WTC11 (cell line): ENCODE data around the gene DDX55. TPM values are rescaled to one million over a fixed set of nuclear protein-coding genes. Genes with fewer than 3 reads are reported as not detected.

Experiments used
- ATAC-seq: fragments of 200-7000 bp; cut with Tn5 transposase; 2 replicates; pipeline ENCODE4 v1.10.0; 2021; ENCODE audit warnings: mild to moderate bottlenecking, moderate library complexity
- CTCF ChIA-PET: fragments of 300-600 bp; sonication (Branson Sonifier 250); formaldehyde crosslinking; loops from one replicate; lab custom pipeline; 2021; ENCODE audit warnings: antibody characterized with exemption; lab: Charles Lee
- POLR2A ChIA-PET: fragments of 350-600 bp; sonication (Branson Sonifier 250); formaldehyde crosslinking; loops from one replicate; lab custom pipeline; 2021; ENCODE audit warnings: antibody characterized with exemption; lab: Charles Lee
- DNase-seq: peaks from one replicate; pipeline ENCODE4 v3.0.0; 2021; ENCODE audit warnings: low spot score
- H3K27ac Mint-ChIP-seq: 2 replicates; pipeline ENCODE4 v1.8.0; 2021; ENCODE audit warnings: mixed read lengths
- H3K27me3 Mint-ChIP-seq: 2 replicates; pipeline ENCODE4 v1.8.0; 2021; ENCODE audit warnings: low read depth, mild to moderate bottlenecking, moderate library complexity, mixed read lengths
- H3K36me3 Mint-ChIP-seq: 2 replicates; pipeline ENCODE4 v1.8.0; 2021; ENCODE audit warnings: mixed read lengths
- H3K4me1 Mint-ChIP-seq: 2 replicates; pipeline ENCODE4 v1.8.0; 2022; ENCODE audit warnings: mixed read lengths
- H3K4me3 Mint-ChIP-seq: 2 replicates; pipeline ENCODE4 v1.8.0; 2021; ENCODE audit warnings: mild to moderate bottlenecking, moderate library complexity, mixed read lengths
- H3K9me3 Mint-ChIP-seq: 2 replicates; pipeline ENCODE4 v1.8.0; 2021; ENCODE audit warnings: mixed read lengths
- ATF1 ChIP-seq: sonication (generic); formaldehyde crosslinking; IDR thresholded peaks from 2 replicates; pipeline ENCODE4 v1.8.1; 2023; ENCODE audit warnings: mild to moderate bottlenecking, moderate library complexity, missing genetic modification reagents
- CBFB ChIP-seq: sonication (generic); formaldehyde crosslinking; IDR thresholded peaks from 2 replicates; pipeline ENCODE4 v1.8.1; 2022; ENCODE audit warnings: mild to moderate bottlenecking, low read depth, missing genetic modification reagents
- E2F5 ChIP-seq: sonication (generic); formaldehyde crosslinking; IDR thresholded peaks from 2 replicates; pipeline ENCODE4 v1.8.1; 2022; ENCODE audit warnings: mild to moderate bottlenecking, moderate library complexity, missing genetic modification reagents
- GRHL2 ChIP-seq: fragments of 250-450 bp; sonication (Bioruptor Pico); IDR thresholded peaks from 2 replicates; pipeline ENCODE4 v1.8.0; 2022; ENCODE audit warnings: mild to moderate bottlenecking, moderate library complexity; ENCODE audit not compliant: insufficient replicate concordance, severe bottlenecking
- IRF1 ChIP-seq: sonication (generic); formaldehyde crosslinking; IDR thresholded peaks from 2 replicates; pipeline ENCODE4 v1.8.0; 2023; ENCODE audit warnings: missing genetic modification reagents
- IRF2 ChIP-seq: sonication (generic); formaldehyde crosslinking; IDR thresholded peaks from 2 replicates; pipeline ENCODE4 v1.8.0; 2022; ENCODE audit warnings: low read depth, missing genetic modification reagents, borderline replicate concordance
- MAX ChIP-seq: sonication (generic); formaldehyde crosslinking; IDR thresholded peaks from 2 replicates; pipeline ENCODE4 v1.8.0; 2022; ENCODE audit warnings: mild to moderate bottlenecking, missing genetic modification reagents
- MLX ChIP-seq: sonication (generic); formaldehyde crosslinking; IDR thresholded peaks from 2 replicates; pipeline ENCODE4 v1.8.1; 2023; ENCODE audit warnings: mild to moderate bottlenecking, missing genetic modification reagents, moderate library complexity
- NFATC4 ChIP-seq: fragments of 250-450 bp; sonication (Bioruptor Pico); IDR thresholded peaks from 2 replicates; pipeline ENCODE4 v1.9.0; 2021; ENCODE audit warnings: mild to moderate bottlenecking
- SP1 ChIP-seq: sonication (generic); formaldehyde crosslinking; conservative IDR thresholded peaks from 2 replicates; pipeline ENCODE4 v1.8.1; 2022; ENCODE audit warnings: missing genetic modification reagents
- ZNF121 ChIP-seq: sonication (generic); formaldehyde crosslinking; IDR thresholded peaks from 2 replicates; pipeline ENCODE4 v1.8.0; 2023; ENCODE audit warnings: missing genetic modification reagents
- ZNF219 ChIP-seq: sonication (generic); formaldehyde crosslinking; IDR thresholded peaks from 2 replicates; pipeline ENCODE4 v1.8.0; 2023; ENCODE audit warnings: missing genetic modification reagents, mild to moderate bottlenecking, borderline replicate concordance
- ZNF423 ChIP-seq: fragments of 250-450 bp; sonication (Bioruptor Pico); IDR thresholded peaks from 2 replicates; pipeline ENCODE4 v2.1.2; 2022; ENCODE audit warnings: mild to moderate bottlenecking, moderate library complexity
- total RNA-seq: library from RNA; stranded (reverse); gene quantifications from 3 replicates; pipeline ENCODE4 v1.2.3, GENCODE V29; 2021
- TF ChIP-seq, protein P1 (sequence below): fragments of 250-450 bp; sonication (Bioruptor Pico); IDR thresholded peaks from 2 replicates; pipeline ENCODE4 v1.9.0; 2021; ENCODE audit warnings: mild to moderate bottlenecking
- TF ChIP-seq, protein P2 (sequence below): sonication (generic); formaldehyde crosslinking; IDR thresholded peaks from 2 replicates; pipeline ENCODE4 v1.8.0; 2022; ENCODE audit warnings: mild to moderate bottlenecking, missing genetic modification reagents
- TF ChIP-seq, protein P3 (sequence below): sonication (generic); formaldehyde crosslinking; IDR thresholded peaks from 2 replicates; pipeline ENCODE4 v1.8.1; 2022; ENCODE audit warnings: mild to moderate bottlenecking, missing genetic modification reagents, moderate library complexity, borderline replicate concordance
- TF ChIP-seq, protein P4 (sequence below): sonication (generic); formaldehyde crosslinking; IDR thresholded peaks from 2 replicates; pipeline ENCODE4 v1.8.1; 2023; ENCODE audit warnings: mild to moderate bottlenecking, missing genetic modification reagents

Gene DDX55
- total RNA-seq, 1 experiment from 2014 or later, result 44.2 TPM

DNA sequence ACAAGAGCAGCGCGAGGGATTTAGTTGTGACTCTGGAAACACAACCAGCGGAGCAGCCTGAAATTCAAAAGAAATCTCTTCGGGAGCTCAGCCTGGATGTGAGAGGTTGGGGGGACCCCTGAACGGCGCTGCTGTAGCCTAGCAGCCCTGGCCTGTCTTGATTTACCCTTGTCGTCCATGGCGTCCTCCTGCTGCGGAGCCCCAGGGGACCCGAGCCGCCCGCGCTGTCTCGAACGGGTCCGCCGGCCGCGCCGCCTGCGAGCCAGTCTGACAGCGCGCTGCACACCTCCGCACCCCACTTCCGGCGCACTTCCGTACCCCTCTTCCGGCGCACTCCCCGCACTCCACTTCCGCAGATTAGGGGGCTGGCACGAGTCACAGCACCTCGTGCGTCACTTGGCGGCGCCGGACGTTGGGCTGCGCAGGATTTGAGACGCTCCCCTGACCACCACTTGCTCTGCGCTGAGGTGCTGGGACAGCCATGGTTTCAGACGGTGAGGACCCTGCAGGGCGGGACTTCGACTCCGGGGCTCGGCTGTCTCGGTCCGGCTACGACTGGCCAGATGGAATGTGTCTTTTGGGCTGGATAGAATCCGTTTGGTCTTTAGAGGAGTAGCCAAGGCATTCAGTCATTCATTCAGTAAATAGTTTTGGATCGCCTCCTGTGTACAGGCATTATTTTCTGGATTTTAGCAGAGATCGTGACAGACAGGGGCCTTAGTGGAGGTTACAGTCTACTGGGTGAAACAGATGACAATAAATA lies 31.7 kb downstream of the DDX55 start, which contains the start of the genes EIF2B1 and GTF2H3 (continued):
- TF ChIP-seq IRF2 (CRISPR knock-in tag), result 0 out of 2 replicates have a peak, but pooled peaks have one; percentile 29
- TF ChIP-seq ZNF219 (CRISPR knock-in tag), result no peak
- no peak for TF ChIP-seq IRF1 (CRISPR knock-in tag)
- TF ChIP-seq CBFB, result peak; percentile 95
- no peak for TF ChIP-seq GRHL2 (CRISPR knock-in tag)
- TF ChIP-seq, protein P1, sequence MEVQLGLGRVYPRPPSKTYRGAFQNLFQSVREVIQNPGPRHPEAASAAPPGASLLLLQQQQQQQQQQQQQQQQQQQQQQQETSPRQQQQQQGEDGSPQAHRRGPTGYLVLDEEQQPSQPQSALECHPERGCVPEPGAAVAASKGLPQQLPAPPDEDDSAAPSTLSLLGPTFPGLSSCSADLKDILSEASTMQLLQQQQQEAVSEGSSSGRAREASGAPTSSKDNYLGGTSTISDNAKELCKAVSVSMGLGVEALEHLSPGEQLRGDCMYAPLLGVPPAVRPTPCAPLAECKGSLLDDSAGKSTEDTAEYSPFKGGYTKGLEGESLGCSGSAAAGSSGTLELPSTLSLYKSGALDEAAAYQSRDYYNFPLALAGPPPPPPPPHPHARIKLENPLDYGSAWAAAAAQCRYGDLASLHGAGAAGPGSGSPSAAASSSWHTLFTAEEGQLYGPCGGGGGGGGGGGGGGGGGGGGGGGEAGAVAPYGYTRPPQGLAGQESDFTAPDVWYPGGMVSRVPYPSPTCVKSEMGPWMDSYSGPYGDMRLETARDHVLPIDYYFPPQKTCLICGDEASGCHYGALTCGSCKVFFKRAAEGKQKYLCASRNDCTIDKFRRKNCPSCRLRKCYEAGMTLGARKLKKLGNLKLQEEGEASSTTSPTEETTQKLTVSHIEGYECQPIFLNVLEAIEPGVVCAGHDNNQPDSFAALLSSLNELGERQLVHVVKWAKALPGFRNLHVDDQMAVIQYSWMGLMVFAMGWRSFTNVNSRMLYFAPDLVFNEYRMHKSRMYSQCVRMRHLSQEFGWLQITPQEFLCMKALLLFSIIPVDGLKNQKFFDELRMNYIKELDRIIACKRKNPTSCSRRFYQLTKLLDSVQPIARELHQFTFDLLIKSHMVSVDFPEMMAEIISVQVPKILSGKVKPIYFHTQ (CRISPR knock-in tag), result no peak
- no peak for TF ChIP-seq MLX (CRISPR knock-in tag)
- TF ChIP-seq, protein P2, sequence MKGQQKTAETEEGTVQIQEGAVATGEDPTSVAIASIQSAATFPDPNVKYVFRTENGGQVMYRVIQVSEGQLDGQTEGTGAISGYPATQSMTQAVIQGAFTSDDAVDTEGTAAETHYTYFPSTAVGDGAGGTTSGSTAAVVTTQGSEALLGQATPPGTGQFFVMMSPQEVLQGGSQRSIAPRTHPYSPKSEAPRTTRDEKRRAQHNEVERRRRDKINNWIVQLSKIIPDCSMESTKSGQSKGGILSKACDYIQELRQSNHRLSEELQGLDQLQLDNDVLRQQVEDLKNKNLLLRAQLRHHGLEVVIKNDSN (CRISPR knock-in tag), result peak; percentile 61; the same call in 1 of the 2 replicates
- TF ChIP-seq E2F5, result no peak
- TF ChIP-seq ATF1, result peak; percentile 88; the same call in 1 of the 2 replicates
- TF ChIP-seq, protein P3, sequence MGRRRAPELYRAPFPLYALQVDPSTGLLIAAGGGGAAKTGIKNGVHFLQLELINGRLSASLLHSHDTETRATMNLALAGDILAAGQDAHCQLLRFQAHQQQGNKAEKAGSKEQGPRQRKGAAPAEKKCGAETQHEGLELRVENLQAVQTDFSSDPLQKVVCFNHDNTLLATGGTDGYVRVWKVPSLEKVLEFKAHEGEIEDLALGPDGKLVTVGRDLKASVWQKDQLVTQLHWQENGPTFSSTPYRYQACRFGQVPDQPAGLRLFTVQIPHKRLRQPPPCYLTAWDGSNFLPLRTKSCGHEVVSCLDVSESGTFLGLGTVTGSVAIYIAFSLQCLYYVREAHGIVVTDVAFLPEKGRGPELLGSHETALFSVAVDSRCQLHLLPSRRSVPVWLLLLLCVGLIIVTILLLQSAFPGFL, result no peak
- peak; percentile 99 for TF ChIP-seq SP1
- no peak for TF ChIP-seq ZNF423 (CRISPR knock-in tag)
- TF ChIP-seq, protein P4, sequence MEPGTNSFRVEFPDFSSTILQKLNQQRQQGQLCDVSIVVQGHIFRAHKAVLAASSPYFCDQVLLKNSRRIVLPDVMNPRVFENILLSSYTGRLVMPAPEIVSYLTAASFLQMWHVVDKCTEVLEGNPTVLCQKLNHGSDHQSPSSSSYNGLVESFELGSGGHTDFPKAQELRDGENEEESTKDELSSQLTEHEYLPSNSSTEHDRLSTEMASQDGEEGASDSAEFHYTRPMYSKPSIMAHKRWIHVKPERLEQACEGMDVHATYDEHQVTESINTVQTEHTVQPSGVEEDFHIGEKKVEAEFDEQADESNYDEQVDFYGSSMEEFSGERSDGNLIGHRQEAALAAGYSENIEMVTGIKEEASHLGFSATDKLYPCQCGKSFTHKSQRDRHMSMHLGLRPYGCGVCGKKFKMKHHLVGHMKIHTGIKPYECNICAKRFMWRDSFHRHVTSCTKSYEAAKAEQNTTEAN (CRISPR knock-in tag), result peak; percentile 80; the same call in 1 of the 2 replicates
- peak; percentile 96 for TF ChIP-seq MAX (CRISPR knock-in tag)

DNA sequence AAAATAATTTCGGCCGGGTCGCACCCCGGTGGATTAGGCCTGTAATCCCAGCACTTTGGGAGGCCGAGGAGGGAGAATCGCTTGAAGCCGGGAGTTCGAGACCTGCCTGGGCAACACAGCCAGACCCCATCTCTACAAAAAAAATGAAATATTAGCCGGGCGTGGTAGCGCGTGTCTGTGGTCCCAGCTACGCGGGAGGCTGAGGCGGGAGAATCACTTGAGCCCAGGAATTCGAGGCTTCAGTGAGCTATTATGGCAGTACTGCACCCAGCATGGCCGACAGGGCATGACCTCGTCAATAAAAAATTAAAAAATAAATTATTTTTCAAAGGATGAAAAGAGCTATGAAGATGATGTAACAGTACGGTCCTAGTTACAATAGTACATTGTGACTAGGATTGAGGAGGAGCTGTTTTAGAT lies 32.3 kb downstream of the DDX55 start:
- POLR2A ChIA-PET, result interaction anchor here (0.6 kb wide), 1 partner anchor 400 kb away, joined by 4 read pairs; no protein-coding TSS in a partner anchor
- no peak for ATAC-seq
- no peak for DNase-seq
- Mint-ChIP-seq H3K27ac (peak overlapping the region; percentile 100), H3K4me1 (peaks cover 13% of the 10 kb centered on the region), H3K36me3 (peaks cover 21% of the 10 kb centered on the region), H3K9me3 (no peaks in the 10 kb centered on the region), H3K4me3 (peak overlapping the region; percentile 99), H3K27me3 (no peaks in the 10 kb centered on the region)
- TF ChIP-seq ZNF121 (CRISPR knock-in tag) (peak; percentile 66; the same call in 1 of the 2 replicates), NFATC4 (CRISPR knock-in tag) (no peak)
- CTCF ChIA-PET, result no interaction called here
